ENCODE data around the gene APEX2.
A peak's percentile ranks its signal among the peaks of the same experiment; 100 is the strongest.
"Not testable (repeated sequence)": the region's sequence is repeated elsewhere in the genome, so short reads cannot be mapped to it uniquely, and the experiment has no call there.

The APEX2 gene

DNA sequence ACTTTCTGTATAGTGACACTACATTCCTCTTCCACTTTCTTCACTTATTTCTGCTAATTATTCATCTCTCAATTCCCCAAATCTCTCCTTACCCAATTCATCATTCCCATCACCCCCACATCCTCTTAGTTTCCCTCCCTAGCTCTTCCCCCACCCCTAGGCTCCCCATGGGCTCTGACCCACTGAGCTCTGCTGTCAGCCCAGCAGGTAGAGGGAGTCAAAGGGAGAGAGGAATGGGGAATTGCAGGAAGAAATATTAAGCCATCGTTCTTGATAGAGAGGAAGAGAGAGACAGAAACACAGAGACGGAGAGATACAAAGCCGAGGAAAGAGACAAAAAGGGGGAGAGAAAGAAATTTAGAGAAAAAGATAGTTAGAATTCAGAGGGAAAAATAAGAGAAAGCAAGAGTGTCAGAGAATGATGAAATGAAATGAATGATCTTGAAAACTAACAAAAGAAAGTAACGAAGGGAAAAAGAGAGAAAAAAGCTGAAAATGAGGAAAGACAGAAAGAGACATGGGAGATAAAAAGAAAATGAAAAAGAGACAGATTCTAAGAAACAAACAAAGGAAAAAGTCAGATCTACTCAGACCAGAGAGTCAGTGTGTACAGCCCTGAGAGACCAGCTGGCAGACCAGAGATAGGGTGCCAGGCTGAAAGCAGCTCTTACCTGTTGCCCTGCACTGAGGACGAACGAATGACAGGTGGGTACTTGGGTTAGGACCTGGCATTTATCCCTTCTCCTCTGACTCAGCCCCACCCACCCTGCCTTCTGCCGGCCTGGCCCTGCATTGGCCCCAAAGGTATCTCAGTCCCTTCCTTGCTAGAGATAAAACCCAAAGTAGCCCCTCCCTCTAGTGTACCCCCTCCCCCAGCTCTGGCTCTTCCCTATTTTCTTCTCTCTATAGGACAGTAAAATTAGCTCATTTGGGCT lies 30.4 kb downstream of the APEX2 start, which contains the start of gene ALAS2:
Gene ALAS2 (minus strand): TSS at position 707 of the 935 bp plus-strand sequence. CDS start 4,977 bp downstream, outside the sequence.
- no peak within 1 kb of the TSS for H3K4me3 ChIP-seq (replicated peaks in 1 of 2; ENCODE audit: low read depth in 2 of 2, low read length in 2 of 2)
- TF ChIP-seq, protein P1, sequence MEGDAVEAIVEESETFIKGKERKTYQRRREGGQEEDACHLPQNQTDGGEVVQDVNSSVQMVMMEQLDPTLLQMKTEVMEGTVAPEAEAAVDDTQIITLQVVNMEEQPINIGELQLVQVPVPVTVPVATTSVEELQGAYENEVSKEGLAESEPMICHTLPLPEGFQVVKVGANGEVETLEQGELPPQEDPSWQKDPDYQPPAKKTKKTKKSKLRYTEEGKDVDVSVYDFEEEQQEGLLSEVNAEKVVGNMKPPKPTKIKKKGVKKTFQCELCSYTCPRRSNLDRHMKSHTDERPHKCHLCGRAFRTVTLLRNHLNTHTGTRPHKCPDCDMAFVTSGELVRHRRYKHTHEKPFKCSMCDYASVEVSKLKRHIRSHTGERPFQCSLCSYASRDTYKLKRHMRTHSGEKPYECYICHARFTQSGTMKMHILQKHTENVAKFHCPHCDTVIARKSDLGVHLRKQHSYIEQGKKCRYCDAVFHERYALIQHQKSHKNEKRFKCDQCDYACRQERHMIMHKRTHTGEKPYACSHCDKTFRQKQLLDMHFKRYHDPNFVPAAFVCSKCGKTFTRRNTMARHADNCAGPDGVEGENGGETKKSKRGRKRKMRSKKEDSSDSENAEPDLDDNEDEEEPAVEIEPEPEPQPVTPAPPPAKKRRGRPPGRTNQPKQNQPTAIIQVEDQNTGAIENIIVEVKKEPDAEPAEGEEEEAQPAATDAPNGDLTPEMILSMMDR (IDR thresholded peaks at IDR 0.05; ENCODE audit: low read depth, low read length) = no peak
- no peak for DNase-seq (ENCODE audit: low read depth in 2 of 2)

DNA sequence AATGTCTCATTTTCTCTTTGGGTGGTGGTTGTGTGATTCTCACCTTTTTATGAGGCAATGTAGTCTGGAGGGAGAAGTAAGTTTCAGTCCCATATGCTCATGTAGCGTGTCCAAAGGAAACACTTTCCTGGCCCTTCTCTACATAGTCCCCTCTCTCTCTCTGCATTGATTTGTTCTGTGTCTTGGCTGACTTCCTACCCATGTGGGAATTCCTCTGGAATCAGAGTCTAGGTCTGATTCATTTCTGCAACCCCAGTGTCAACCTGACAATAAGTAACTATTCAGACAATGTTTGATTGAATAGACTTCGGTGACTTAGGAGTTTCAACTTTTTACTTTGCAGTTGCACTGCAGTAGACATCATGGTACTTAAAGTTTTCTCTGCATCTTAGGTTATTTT lies 33.3 kb downstream of the APEX2 start:
- TF ChIP-seq, protein P1 (IDR thresholded peaks at IDR 0.05; ENCODE audit: low read depth, low read length) = no peak
- H3K4me3 ChIP-seq (replicated peaks in 1 of 2; ENCODE audit: low read depth in 2 of 2, low read length in 2 of 2) = no peak overlapping the region
- DNase-seq (ENCODE audit: low read depth in 2 of 2) = no peak

DNA sequence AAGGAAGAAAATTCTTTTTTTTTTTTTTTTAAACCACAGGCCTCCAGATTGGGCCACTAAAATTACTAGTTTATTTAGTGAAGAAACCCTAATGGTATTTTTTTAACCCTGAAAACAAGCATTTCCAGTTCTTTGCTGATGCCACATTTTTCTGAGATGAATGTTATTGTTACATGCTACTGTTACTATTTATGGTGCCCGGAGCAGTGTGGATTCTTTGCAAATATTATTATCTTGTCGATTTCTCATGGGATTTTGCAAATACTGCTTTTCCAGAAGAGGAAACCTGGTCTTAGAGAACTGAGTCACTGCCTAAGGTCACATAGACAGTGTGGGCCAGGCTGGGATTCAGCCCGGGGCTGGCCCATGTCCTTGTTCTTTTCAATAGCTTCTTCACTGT lies 39.3 kb downstream of the APEX2 start:
- DNase-seq (ENCODE audit: low read depth in 2 of 2) = peak in 1 of 2 donors; percentile 49
- TF ChIP-seq, protein P1 (IDR thresholded peaks at IDR 0.05; ENCODE audit: low read depth, low read length) = no peak

DNA sequence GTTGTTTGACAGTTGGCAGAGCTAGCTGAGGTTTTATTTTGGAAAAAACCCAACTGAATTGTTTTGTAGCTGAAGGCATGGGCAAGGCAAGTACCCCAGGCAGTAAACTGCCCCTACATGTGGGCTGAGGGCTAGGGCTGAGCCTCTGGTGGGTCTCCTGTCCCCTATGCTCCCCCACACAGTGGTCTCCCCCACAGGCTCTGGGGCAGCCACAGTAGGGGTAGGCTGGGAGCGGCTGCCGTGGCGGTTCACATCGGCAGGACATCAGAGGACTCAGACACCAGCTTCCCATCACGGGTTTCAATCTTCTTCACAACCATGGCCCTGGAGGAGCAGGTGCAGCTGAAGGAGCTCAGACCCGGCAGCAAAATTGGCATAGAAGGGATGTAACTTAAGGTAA lies 41.4 kb downstream of the APEX2 start:
- DNase-seq (ENCODE audit: low read depth in 2 of 2) = no peak
- no peak overlapping the region for H3K4me3 ChIP-seq (replicated peaks in 1 of 2; ENCODE audit: low read depth in 2 of 2, low read length in 2 of 2)
- TF ChIP-seq, protein P1 (IDR thresholded peaks at IDR 0.05; ENCODE audit: low read depth, low read length) = no peak

More for the DNA sequence above, 39.3 kb downstream of the APEX2 start:
- H3K4me3 ChIP-seq (replicated peaks in 1 of 2; ENCODE audit: low read depth in 2 of 2, low read length in 2 of 2) = no peak overlapping the region

DNA sequence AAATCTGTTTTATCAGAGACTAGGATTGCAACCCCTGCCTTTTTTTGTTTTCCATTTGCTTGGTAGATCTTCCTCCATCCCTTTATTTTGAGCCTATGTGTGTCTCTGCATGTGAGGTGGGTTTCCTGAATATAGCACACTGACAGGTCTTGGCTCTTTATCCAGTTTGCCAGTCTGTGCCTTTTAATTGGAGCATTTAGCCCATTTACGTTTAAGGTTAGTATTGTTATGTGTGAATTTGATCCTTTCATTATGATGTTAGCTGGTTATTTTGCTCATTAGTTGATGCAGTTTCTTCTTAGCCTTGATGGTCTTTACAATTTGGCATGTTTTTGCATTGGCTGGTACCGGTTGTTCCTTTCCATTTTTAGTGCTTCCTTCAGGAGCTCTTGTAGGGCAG lies 50.4 kb downstream of the APEX2 start:
- not testable (repeated sequence) for DNase-seq (ENCODE audit: low read depth in 2 of 2); H3K4me3 ChIP-seq (replicated peaks in 1 of 2; ENCODE audit: low read depth in 2 of 2, low read length in 2 of 2)

DNA sequence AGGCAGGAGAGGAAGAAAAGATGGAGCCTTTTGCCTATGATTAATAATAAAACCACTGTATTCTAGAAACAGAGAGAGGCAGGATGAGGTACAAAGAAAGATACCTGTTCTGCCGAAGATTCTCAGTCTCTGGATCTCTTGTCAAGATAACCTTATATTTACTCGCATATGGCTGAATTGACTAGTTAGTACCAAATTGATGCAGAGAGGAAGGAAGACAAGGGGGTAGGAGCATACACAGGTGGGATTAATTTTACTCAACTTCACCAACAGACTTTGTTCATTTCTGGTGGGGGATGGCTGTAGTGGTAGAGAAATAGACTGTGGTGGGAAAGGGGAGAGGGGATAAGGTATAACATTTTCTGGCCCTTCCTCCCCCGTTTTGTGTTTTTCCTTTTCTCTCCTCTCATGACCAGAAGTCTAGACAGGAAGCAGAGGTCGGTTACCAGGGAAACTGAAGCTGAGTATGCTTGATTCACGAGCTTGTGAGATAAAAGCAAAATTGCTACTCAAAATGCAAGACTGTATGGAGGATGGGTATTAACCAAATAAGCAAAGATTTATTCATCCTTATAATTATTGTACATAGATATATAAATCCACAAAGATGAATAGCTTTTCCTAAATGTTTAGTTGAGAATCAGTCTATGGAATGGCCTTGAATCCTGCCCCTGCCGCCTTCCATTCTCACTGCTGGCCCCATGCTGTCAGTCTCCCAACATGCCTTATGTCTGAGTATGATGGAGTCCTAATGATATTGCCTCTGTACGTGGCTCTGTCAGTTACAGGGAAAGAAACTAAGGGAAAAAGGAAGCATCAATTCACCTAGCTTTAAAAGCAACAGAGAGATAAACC lies 56.9 kb downstream of the APEX2 start:
- TF ChIP-seq, protein P1 (IDR thresholded peaks at IDR 0.05; ENCODE audit: low read depth, low read length) = no peak
- peak; percentile 66 to 71 for DNase-seq (ENCODE audit: low read depth in 2 of 2)
- H3K4me3 ChIP-seq (replicated peaks in 1 of 2; ENCODE audit: low read depth in 2 of 2, low read length in 2 of 2) = no peak overlapping the region
